Osteocyte (in vitro differentiated cells): Measurements from ENCODE around the gene GOLGB1. TPM values are rescaled to one million over a fixed set of nuclear protein-coding genes. Genes with fewer than 3 reads are reported as not detected.

Experiments used
- DNase-seq: peaks from one replicate; pipeline ENCODE4 v3.0.0; 2021; ENCODE audit warnings: mixed read lengths; ENCODE audit not compliant: unreplicated experiment; ENCODE audit errors: extremely low spot score
- H3K27ac Mint-ChIP-seq: one replicate; pipeline ENCODE4 v1.8.0; 2021; ENCODE audit warnings: mild to moderate bottlenecking, mixed read lengths; ENCODE audit not compliant: unreplicated experiment
- H3K27me3 Mint-ChIP-seq: one replicate; pipeline ENCODE4 v1.8.0; 2021; ENCODE audit warnings: mixed read lengths; ENCODE audit not compliant: unreplicated experiment
- H3K36me3 Mint-ChIP-seq: one replicate; pipeline ENCODE4 v1.8.0; 2021; ENCODE audit warnings: mixed read lengths; ENCODE audit not compliant: unreplicated experiment
- H3K4me1 Mint-ChIP-seq: one replicate; pipeline ENCODE4 v1.8.0; 2021; ENCODE audit warnings: mixed read lengths; ENCODE audit not compliant: unreplicated experiment
- H3K4me3 Mint-ChIP-seq: one replicate; pipeline ENCODE4 v1.8.0; 2021; ENCODE audit warnings: mild to moderate bottlenecking, moderate library complexity, mixed read lengths; ENCODE audit not compliant: unreplicated experiment
- H3K9me3 Mint-ChIP-seq: one replicate; pipeline ENCODE4 v1.8.0; 2021; ENCODE audit warnings: mixed read lengths; ENCODE audit not compliant: unreplicated experiment
- total RNA-seq: library from RNA; stranded (reverse); gene quantifications from 2 replicates; pipeline ENCODE4 v1.2.1, GENCODE V29; 2021
- TF ChIP-seq, protein P1 (sequence below): fragments of 200-600 bp; sonication (generic); IDR thresholded peaks from 2 replicates; pipeline ENCODE4 v1.5.0; 2021; ENCODE audit warnings: antibody characterized with exemption, mild to moderate bottlenecking, moderate library complexity

The GOLGB1 gene
- total RNA-seq, 1 donor from 2014 or later, result 60.5 TPM

DNA sequence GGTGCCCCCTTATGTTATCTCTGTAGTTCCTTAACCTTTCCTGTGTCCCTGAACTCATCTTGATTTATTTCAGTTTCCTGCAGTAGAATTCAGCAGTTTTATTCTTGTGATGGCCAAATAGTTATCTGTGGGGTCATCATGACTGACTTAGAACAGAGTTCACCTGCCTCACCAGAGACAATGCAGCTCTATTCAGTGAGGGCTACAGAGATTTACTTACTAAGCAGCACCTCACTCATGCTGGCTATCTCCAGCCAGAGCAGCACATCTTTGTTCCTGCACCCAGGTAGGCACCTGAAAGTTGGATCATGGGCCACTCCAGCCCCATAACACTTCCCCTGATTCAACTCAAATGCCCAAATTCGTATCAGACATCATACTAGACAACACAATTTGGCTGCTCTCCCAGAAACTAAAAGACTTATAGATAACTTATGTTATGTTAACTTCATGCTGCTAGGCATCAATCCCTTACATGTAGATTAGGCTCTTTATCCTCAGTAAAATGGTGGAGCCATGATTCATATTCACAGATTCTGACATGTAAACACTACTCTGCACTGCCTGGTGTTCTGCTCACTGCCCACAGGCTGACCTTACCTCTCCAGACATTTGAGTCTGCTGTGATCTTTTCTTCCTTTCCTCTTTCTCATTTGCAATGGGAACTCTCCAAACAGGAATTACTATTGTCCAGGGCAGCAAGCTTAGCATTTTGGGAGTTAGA lies 9.3 kb upstream of the GOLGB1 start:
- Mint-ChIP-seq H3K36me3 (no peaks in the 10 kb centered on the region), H3K4me3 (no peak overlapping the region), H3K27me3 (peaks cover 40% of the 10 kb centered on the region), H3K4me1 (no peaks in the 10 kb centered on the region), H3K27ac (no peak overlapping the region), H3K9me3 (no peaks in the 10 kb centered on the region)
- TF ChIP-seq, protein P1, sequence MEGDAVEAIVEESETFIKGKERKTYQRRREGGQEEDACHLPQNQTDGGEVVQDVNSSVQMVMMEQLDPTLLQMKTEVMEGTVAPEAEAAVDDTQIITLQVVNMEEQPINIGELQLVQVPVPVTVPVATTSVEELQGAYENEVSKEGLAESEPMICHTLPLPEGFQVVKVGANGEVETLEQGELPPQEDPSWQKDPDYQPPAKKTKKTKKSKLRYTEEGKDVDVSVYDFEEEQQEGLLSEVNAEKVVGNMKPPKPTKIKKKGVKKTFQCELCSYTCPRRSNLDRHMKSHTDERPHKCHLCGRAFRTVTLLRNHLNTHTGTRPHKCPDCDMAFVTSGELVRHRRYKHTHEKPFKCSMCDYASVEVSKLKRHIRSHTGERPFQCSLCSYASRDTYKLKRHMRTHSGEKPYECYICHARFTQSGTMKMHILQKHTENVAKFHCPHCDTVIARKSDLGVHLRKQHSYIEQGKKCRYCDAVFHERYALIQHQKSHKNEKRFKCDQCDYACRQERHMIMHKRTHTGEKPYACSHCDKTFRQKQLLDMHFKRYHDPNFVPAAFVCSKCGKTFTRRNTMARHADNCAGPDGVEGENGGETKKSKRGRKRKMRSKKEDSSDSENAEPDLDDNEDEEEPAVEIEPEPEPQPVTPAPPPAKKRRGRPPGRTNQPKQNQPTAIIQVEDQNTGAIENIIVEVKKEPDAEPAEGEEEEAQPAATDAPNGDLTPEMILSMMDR, result no peak
- DNase-seq, result no peak

DNA sequence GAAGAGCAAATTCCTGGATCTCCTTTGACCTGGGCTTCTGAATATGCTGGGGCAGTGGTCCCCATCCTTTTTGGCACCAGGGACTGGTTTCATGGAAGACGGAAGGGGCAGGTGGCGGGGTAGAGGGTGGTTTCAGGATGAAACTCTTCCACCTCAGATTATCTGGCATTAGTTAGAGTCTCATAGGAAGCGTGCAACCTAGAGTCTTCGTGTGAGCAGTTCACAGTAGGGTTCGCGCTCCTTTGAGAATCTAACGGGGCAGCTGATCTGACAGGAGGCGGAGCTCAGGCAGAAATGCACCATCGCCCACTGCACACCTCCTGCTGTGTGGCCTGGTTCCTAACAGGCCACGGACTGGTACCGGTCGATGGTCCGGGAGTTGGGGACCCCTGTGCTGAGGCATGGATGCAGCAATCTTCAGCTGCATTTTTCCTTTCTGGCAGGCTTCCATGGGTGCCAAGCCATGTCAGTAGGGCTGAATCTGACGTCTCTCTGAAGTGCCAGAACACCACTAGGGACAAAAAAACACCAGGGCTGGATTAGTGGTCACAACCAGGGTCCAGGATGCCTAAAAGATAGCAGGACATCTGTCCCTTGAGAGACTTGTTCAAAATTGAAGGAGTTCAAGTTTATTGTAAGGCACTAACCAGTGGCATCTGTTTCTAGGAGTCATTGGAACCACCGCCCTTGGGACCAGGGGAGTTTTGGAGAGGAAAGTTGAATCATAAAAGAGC lies 8.4 kb upstream of the GOLGB1 start:
- H3K4me3 Mint-ChIP-seq, result no peak overlapping the region
- H3K9me3 Mint-ChIP-seq, result no peaks in the 10 kb centered on the region
- no peaks in the 10 kb centered on the region for H3K36me3 Mint-ChIP-seq
- no peak for DNase-seq
- TF ChIP-seq, protein P1, result no peak
- no peak overlapping the region for H3K27ac Mint-ChIP-seq
- no peaks in the 10 kb centered on the region for H3K4me1 Mint-ChIP-seq
- peaks cover 44% of the 10 kb centered on the region for H3K27me3 Mint-ChIP-seq

DNA sequence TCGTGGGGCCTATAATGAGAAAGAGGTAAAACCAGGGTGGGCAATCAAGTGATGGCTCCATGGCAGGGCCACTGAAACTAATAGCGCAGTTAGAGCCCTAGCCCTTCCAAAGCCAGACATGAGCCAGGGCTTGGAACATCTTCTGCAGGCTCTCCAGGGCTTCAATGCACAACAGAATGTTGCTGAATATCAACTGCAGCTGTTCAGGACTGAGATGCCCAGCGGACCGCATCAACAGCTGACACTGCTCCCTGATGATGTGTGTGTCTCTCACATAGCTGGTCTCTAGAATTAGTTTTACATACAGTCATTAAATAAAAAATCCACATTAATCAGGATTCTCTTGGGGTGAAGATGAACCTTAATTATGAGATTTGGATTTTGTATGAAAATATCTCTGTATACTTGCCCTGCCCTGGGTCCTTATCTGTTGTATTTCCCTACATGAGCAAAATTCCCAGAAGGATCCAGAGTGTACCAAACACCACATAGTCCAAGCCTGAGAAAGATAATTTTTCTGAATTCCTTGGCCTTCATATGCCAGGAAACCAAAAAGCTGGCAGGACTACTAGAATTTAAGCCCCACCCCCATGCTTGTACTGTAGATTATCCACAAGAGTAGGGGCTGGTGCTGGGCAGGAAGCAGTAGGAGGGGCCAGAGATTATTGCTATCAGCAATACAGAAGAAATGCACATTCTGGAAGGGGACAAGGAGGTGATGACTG lies 7.7 kb upstream of the GOLGB1 start:
- TF ChIP-seq, protein P1, result no peak
- H3K4me1 Mint-ChIP-seq, result no peaks in the 10 kb centered on the region
- DNase-seq, result no peak
- H3K27ac Mint-ChIP-seq, result no peak overlapping the region
- no peaks in the 10 kb centered on the region for H3K9me3 Mint-ChIP-seq
- no peaks in the 10 kb centered on the region for H3K36me3 Mint-ChIP-seq
- no peak overlapping the region for H3K4me3 Mint-ChIP-seq
- H3K27me3 Mint-ChIP-seq, result peaks cover 46% of the 10 kb centered on the region

DNA sequence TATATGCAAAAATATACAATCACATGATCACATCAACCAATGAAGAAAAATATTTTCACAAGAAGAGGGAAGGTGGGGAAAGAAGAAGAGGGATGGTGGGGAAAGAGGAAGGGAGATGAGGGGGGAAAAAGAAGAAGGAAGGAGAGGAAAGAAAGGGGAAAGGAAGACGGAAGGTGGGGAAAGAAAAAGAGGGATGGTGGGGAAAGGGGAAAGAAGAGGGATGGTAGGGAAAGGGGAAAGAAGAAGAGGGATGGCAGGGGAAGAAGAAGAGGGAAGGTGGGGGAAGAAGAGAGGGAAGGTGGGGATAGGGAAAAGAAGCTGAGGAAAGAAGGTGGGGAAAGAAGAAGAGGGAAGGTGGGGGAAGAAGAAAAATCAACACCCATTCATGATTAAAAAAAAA lies 3.2 kb upstream of the GOLGB1 start:
- H3K9me3 Mint-ChIP-seq, result no peaks in the 10 kb centered on the region
- peaks cover 35% of the 10 kb centered on the region for H3K27me3 Mint-ChIP-seq
- H3K36me3 Mint-ChIP-seq, result no peaks in the 10 kb centered on the region
- peaks cover 7% of the 10 kb centered on the region for H3K4me1 Mint-ChIP-seq
- TF ChIP-seq, protein P1, result no peak
- no peak overlapping the region for H3K4me3 Mint-ChIP-seq
- no peak overlapping the region for H3K27ac Mint-ChIP-seq
- no peak for DNase-seq

- no peaks in the 10 kb centered on the region for H3K36me3 Mint-ChIP-seq
- TF ChIP-seq, protein P1, result no peak
- DNase-seq, result no peak
- H3K9me3 Mint-ChIP-seq, result no peaks in the 10 kb centered on the region
- no peak overlapping the region for H3K27ac Mint-ChIP-seq
- H3K27me3 Mint-ChIP-seq, result peaks cover 35% of the 10 kb centered on the region
- H3K4me1 Mint-ChIP-seq, result peaks cover 7% of the 10 kb centered on the region
- H3K4me3 Mint-ChIP-seq, result no peak overlapping the region
Measured at GRCh38 chr3:121752261-121752660, 2.7 kb upstream of the GOLGB1 start.
